DMS53 (cell line): ENCODE data around the gene PSMD2.
"Not testable (repeated sequence)": the region's sequence is repeated elsewhere in the genome, so short reads cannot be mapped to it uniquely, and the experiment has no call there.

Experiments used
- DNase-seq: peaks from one replicate; lab custom pipeline; 2025; lab: John Stamatoyannopoulos, UW

PSMD2 gene

DNA sequence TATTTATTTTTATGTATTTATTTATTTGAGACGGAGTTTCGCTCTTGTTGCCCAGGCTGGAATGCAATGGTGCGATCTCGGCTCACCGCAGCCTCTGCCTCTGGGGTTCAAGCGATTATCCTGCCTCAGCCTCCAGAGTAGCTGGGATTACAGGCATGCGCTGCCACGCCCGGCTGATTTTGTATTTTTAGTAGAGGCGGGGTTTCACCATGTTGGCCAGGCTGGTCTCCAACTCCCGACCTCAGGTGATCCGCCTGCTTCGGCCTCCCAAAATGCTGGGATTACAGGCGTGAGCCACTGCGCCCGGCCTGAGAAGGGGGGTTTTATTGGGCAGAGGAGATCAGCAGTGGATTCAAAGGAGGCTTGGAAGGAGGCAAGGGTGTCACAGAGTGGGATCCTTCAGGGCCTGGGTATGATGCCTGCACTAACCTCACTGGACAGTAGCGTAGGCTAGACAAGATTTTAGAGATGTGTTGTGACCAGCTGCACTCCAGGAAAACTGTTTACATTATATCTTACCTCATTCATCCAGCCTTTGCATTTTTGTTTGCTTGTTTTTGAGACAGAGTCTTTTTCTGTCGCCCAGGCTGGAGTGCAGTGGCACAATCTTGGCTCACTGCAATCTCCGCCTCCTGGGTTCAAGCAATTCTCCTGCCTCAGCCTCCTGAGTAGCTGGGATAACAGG is 40.6 kb downstream of the PSMD2 start:
- not testable (repeated sequence) for DNase-seq

DNA sequence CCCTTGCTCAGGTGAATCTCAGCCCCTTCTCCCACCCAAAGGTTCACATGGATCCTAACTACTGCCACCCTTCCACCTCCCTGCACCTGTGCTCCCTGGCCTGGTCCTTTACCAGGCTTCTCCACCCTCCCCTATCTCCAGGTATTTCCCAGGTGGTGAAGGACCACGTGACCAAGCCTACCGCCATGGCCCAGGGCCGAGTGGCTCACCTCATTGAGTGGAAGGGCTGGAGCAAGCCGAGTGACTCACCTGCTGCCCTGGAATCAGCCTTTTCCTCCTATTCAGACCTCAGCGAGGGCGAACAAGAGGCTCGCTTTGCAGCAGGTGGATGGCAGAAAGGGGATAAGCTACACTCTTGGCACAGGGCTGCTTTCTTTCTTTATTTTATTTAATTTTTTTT is 42.9 kb downstream of the PSMD2 start:
- peak; percentile 96 for DNase-seq

DNA sequence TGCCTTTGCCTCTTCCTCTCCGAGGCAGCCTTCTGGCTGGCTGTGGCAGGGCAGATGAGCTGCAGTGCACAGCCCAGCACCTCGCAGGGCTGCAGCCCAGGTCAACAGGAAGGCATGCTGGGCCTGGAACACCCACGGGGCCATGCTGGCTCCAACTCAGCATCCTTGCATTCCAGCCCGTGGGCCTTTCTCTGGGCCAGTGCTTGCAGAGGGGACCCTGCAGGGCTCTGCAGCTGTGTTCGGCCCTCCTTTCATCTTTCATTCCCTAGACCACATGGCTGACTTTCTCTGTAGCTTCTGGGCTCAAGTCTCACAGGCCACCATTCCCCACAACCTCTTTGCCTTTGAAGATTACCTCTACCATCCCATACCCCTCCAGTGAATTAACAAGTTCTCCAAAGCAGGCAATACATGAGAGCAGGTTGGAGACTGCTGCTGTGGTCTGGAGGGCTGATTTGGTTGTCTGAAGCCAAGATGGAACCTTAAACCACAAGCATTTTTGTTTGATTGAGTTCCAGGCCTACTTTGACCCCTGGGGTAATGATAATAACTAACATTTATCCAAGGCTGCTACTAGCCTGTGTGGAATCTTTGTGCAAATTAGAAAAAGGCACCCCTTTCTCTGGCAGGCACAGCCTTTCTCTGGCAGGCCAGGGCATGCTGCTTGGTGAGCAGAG is 44.3 kb downstream of the PSMD2 start:
- no peak for DNase-seq

DNA sequence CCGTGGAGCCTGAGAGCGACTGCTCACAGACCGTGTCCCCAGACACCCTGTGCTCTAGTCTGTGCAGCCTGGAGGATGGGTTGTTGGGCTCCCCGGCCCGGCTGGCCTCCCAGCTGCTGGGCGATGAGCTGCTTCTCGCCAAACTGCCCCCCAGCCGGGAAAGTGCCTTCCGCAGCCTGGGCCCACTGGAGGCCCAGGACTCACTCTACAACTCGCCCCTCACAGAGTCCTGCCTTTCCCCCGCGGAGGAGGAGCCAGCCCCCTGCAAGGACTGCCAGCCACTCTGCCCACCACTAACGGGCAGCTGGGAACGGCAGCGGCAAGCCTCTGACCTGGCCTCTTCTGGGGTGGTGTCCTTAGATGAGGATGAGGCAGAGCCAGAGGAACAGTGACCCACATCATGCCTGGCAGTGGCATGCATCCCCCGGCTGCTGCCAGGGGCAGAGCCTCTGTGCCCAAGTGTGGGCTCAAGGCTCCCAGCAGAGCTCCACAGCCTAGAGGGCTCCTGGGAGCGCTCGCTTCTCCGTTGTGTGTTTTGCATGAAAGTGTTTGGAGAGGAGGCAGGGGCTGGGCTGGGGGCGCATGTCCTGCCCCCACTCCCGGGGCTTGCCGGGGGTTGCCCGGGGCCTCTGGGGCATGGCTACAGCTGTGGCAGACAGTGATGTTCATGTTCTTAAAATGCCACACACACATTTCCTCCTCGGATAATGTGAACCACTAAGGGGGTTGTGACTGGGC is 45.7 kb downstream of the PSMD2 start:
- no peak for DNase-seq

DNA sequence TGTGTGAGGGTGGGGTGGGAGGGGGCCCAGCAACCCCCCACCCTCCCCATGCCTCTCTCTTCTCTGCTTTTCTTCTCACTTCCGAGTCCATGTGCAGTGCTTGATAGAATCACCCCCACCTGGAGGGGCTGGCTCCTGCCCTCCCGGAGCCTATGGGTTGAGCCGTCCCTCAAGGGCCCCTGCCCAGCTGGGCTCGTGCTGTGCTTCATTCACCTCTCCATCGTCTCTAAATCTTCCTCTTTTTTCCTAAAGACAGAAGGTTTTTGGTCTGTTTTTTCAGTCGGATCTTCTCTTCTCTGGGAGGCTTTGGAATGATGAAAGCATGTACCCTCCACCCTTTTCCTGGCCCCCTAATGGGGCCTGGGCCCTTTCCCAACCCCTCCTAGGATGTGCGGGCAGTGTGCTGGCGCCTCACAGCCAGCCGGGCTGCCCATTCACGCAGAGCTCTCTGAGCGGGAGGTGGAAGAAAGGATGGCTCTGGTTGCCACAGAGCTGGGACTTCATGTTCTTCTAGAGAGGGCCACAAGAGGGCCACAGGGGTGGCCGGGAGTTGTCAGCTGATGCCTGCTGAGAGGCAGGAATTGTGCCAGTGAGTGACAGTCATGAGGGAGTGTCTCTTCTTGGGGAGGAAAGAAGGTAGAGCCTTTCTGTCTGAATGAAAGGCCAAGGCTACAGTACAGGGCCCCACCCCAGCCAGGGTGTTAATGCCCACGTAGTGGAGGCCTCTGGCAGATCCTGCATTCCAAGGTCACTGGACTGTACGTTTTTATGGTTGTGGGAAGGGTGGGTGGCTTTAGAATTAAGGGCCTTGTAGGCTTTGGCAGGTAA is 46.5 kb downstream of the PSMD2 start:
- peak; percentile 87 for DNase-seq

DNA sequence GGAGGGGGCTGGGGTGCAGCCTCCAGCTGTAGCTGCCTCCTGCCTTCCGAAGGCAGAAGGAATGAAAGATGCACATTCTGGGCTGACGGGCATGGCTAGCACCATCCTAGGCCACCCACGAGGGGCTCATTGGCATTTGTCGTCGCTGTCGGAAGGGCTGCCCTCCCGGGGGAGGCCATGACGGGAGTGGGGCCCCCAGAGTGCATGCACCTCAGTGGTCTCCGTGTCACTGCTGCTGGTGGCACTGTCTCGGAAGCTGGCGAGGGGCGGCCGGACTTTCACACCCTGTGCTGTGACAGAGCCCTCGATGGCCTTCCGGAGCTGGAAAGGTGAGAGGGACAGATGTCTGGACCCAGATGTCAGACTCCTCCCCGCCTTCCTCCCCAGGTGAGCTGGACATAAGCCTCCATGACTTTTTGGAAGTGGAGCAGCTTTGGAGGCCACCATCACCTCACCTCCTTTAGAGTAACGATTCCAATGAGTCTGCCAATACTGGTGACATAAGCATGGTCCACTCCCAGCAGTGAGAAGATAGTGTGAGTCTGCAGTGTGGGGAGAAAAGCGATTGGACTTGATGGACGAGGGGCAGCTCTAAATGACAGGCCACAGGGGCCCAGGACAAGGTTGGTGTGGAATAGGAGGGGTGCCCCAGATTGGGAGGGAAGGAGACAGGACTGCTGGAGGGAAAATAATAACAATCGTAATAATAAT is 47.6 kb downstream of the PSMD2 start:
- DNase-seq: no peak

DNA sequence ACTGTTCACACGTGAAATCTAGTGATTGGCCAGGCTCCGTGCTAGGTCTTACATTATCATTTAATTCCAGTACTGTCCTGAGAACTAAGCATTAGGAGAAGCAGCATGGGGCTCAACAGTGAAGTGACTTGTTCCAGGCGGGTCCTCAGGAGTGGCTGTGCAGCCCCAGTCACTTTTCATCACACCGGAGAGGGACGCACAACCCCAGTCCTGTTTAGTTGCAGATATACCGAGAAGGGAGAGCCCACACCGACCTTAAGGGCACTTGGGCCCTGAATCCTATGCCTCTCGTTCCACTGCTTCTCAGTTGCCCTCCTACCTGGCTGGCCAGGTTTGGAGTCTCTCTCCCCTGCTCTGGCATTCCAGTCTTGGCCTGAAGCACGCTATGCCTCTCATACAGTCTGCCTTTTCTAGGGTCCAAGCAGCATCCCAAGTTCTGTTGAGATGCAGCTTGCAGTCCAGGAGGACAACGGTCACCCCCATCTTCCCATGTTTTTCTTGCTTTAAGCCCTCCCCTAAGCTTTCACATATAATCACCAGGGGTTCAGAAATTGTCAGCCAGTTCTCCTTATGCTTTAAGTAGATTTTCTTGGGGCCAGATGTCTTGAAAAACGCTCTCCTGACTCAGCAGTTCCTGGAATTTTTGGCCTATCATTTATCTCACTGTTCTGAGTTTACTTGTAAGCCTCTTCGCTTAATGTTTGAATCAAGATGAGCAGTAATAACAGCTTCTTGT is 48.4 kb downstream of the PSMD2 start:
- no peak for DNase-seq

DNA sequence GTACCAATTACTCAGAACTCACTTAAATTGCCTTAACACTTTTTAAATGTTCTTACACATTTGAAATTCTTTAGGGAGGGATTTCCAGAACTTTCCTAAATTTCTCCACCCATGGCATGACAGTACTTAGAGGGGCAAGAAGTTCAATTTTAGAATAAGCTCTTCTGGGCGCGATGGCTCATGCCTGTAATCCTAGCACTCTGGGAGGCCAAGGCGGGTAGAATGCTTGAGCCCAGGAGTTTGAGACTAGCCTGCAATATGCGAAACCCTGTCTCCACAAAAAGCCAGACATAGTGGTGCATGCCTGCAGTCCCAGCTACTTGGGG is 49.0 kb downstream of the PSMD2 start:
- DNase-seq: no peak

DNA sequence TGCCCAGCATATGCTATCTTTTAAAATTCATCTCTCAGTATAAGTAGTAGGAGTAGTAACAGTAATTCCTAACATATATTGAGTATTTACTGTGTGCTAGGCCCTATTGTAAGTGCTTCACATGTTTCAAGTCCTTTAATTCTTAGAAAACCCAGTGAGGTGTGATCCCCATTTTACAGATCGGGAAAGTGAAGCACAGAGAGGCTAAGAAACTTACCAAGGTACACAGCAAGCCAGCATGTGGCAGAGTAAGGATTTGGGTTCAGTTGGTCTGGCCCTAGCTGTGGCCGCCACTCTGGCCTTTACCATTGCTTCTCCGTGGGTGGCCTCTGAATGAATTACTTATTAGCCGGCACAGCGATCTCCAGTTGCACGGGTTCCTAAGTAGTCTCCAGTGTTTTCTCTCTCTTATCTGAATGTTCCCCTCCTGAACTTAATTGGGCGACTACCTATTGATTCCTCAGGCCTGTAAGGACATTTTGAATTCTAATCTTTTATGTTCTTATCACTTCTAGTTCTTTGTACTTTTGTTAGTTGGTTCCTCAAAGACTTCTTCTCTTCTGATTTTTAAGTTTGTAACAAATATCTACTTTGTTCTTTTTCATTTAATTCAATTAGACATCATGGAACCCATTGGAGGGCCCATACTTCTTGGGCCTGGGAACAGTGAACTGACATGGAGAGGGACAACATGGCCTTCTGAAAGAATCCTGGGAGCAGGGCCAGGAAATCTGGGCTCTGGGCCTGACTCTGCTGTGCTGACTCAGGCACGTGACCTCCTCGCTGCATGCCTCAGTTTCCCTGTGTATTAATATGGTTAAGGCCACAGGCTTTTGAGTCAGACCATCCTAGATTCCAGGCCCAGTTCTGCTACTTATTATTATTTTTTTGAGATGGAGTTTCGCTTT is 50.8 kb downstream of the PSMD2 start:
- no peak for DNase-seq

DNA sequence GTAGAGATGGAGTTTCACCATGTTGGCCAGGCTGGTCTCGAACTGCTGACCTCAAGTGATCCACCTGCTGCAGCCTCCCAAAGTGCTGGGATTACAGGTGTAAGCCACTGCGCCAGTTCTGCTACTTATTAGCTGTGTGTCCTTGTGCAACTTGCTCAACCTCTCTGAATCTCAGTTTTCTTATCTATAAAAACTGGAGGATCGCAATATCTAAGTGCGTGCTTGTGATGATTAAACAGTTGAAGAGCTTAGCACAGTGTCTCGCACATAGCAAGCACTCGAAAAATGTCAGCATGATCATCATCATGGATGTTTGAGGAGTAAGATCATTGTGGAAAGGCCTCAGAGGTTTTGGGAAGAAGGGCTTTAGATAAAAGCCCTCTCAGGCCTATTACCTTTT is 51.6 kb downstream of the PSMD2 start:
- no peak for DNase-seq

DNA sequence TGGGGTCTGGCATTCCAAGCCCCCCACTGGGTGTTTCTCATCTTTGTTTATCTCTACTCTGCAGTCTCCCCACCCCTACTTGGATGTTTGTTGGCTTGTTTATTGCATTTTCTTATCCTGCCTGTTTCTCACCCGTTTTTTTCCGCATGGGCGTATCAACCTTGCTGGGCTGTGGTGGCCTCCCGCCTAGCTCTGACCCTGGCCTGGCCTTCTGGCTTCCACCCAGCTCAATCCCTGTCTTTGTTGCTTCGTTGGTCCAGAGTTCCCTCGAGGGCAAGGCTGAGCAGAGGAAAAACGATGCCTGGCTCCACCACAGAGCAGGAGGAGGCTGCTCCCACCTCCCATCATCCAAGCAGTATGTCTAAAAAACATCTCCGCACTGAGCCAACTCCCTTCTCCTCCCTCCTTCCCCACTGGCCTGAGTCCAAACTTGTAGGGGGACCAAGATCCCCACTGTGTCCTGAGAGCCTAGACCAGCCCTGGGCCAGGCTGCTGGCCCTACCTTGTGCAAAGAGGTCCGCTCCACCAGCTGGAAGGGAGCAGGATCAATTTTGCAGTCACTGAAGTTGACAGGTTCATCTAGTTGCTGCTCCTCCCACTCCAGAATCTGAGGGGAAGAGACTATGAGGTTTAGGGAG is 52.6 kb downstream of the PSMD2 start:
- DNase-seq: no peak

DNA sequence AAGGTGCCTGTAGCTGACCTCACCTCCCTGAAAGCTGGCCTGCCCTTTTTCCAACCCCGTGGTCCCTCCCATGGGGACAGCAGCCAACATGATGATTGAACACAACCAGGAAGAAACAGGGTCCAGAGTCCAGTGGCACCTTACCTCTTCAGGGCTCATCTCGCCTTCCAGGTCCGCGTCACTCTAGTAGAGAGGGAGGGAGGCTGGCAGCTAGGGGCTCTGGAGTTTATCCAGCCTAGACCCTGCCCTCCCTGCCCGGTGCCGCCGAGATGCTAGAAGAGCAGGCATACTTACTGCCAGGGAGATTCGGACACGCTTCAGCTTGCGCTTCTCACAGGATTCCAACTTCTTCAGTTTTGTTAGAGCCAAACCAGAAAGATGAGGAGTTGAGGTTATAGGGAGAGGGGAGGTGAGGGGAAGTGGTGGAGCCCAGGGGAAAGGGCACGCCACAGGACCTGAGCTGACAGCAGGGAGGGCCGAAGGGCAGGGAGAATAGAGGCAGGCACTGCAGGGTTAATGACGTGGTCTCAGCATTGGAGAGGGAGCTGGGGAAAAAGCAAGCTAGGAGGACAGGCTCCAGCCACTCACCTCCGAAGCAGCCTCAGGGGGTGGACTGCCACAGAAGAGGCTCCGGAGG is 53.2 kb downstream of the PSMD2 start:
- DNase-seq: no peak

DNA sequence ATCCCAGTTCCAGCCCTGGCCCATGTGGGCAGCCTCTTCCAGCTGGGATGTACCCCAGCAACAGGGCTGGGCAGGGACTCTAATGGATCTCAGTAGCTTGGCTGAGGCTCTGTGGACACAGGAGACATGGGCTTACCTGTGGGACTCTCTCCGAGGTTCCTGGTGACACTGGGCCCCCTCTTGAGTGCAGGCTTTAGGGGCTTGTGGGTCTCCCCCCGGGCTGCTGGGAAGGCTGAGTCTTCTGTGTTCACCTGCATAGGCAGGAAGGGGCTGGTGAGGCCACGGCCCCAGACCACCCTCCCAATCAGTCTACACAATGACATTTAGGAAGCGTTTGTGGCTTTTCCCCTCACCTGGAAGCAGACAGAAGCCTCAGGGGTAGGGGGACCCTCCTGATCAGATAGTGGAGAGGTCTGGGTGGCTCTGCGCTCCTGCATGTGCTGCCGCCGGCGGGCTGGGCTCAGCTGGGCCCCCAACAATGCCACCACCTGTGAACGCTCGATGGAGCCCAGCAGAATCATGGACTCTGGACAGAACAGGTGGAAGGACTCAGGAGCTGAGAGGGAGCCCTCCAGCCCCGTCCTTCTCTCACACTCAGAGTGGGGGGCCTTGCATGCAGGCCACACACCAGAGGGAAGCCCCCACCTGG is 54.0 kb downstream of the PSMD2 start:
- no peak for DNase-seq

DNA sequence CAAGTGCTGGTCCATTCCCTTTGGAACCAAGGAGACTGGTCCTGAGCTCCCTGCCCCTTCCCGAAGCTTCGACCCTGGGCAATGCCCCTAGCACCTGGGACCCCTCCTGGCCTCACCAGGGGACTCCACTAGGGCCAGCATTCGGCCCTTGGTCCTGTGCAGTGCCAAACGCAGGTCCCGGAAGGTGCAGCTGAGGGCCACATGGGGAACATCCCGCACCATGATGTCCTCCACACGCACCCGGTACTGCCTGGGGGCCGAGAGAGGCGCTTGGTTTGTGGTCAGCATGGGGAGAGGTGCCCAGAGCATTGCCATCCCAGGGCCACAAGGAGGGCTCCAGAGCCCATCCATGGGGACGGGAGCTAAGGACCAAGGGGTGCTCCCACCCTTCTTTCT is 54.5 kb downstream of the PSMD2 start:
- no peak for DNase-seq

DNA sequence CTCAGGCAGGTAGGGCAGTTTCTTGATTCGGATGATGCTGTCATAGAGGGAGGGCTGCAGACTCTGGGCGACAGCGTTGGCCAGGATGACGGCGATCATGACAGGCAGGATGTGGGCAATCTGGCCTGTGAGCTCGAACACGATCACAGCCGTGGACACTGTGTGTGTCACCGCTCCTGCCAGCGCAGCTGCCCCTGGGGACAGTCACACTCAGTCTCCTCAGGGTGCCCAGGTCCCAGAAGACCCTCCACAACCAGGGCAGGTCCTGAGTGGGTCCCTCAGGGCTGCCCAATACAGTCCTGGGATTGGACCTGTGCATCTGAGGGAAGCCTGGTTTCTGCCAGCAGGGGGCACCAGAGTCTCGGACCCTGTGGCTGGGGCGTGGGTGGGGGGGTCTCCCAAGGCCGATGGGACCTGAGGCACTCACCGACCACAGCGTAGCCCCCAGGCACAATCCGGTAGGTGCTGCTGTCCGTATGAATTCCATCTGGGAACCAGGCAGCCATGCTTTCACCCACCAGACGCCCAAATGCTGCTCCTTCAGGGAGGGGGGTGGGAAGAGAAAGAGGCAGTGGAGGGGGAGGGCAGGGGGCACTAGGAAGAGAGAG is 55.2 kb downstream of the PSMD2 start:
- peak; percentile 53 for DNase-seq

DNA sequence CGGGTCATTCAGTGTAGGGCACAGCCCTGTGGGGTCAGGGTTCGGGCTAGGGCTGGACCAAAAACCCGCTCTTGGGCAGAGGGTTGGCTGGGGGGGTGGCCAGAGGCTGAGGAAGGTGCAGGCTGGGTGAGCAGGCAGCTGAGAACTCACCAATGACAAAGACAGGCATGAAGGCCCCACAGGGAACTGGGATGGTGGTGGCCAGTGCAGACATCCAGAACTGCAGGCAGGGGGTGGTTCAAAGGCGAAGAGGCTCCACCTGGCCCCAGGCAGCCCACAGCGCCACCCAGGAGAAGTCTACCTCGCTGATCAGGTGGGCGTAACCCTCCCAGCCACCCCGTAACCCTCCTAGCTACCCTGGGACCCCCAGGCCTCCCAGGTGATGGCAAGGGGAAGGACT is 55.7 kb downstream of the PSMD2 start:
- DNase-seq: no peak

DNA sequence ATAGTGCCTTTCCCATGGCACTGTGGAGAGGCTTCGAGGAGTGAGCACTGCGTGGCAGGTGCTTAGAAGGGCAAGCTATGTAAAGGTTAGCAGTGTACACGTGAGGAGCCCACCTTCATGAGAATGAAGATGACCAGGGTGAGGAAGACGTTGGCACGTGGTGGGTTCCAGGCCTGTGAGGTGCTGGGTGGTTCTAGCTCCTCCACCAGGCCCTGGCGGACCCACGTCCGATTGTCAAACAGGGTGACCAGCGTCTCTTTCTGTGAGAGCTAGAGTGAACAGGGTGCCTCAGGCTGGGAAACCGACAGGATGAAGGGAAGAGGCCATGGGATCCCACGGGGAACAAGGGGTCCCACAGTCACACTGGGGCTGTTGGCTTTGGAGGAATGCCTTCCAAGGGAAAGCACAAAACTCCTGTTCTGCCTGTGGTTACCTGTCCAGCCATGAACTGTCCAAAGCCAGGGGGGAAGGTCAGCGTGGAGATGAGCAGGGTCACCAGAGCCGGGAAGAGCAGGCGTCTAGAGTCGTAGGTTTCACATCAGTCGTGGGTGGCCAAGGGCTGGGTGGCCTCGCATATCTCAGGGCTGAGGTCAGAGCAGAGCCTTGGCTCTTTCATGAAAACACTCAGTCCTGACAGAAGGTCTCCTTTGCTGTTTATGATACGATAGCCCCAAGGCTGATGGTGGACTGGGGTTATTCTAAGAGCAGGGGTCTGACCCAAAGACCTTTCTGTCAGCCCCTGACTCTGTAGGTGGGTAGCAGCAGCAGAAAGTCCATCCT is 56.4 kb downstream of the PSMD2 start:
- DNase-seq: no peak
